GM21786 (cell line): ENCODE measurements around the gene DNAH10.
"Not testable (repeated sequence)": the region's sequence is repeated elsewhere in the genome, so short reads cannot be mapped to it uniquely, and the experiment has no call there.

Experiments
- ATAC-seq: cut with Tn5 transposase; IDR thresholded peaks from one replicate; pipeline ENCODE4 v1.9.1; 2021; ENCODE audit not compliant: unreplicated experiment

DNAH10 gene

GRCh38 chr12:123903301-123904065, 141.4 kb downstream of the DNAH10 start:
- ATAC-seq: no peak

GRCh38 chr12:123905319-123905925, 143.3 kb downstream of the DNAH10 start:
- no peak for ATAC-seq

GRCh38 chr12:123906711-123907420, 144.8 kb downstream of the DNAH10 start:
- ATAC-seq: no peak

GRCh38 chr12:123907726-123908476, 145.8 kb downstream of the DNAH10 start:
- no peak for ATAC-seq

GRCh38 chr12:123908884-123909725, 147.0 kb downstream of the DNAH10 start:
- ATAC-seq: no peak

GRCh38 chr12:123910057-123910456, 148.0 kb downstream of the DNAH10 start:
- no peak for ATAC-seq

GRCh38 chr12:123910761-123911193, 148.7 kb downstream of the DNAH10 start:
- no peak for ATAC-seq

GRCh38 chr12:123911672-123912409, 149.7 kb downstream of the DNAH10 start:
- ATAC-seq: not testable (repeated sequence)

- ATAC-seq: no peak
Measured at GRCh38 chr12:123912415-123913380, 150.6 kb downstream of the DNAH10 start.

GRCh38 chr12:123914726-123915333, 152.7 kb downstream of the DNAH10 start:
- no peak for ATAC-seq

GRCh38 chr12:123916729-123917128, 154.6 kb downstream of the DNAH10 start:
- ATAC-seq: no peak

GRCh38 chr12:123917337-123917850, 155.3 kb downstream of the DNAH10 start:
- ATAC-seq: no peak

GRCh38 chr12:123919980-123920360, 157.9 kb downstream of the DNAH10 start:
- ATAC-seq: no peak

GRCh38 chr12:123923038-123923437, 160.9 kb downstream of the DNAH10 start:
- no peak for ATAC-seq

- ATAC-seq: no peak
Measured at GRCh38 chr12:123923927-123924326, 161.8 kb downstream of the DNAH10 start.

GRCh38 chr12:123924539-123924938, 162.4 kb downstream of the DNAH10 start:
- no peak for ATAC-seq

- ATAC-seq: no peak
Measured at GRCh38 chr12:123928274-123928865, 166.3 kb downstream of the DNAH10 start.
